GM19035 (cell line): Measurements from ENCODE around the gene SLC49A4.

Experiments used
- ATAC-seq: cut with Tn5 transposase; IDR thresholded peaks from one replicate; pipeline ENCODE4 v1.9.1; 2021; ENCODE audit not compliant: unreplicated experiment

Gene SLC49A4

GRCh38 chr3:122843604-122844003 is 48.7 kb downstream of the SLC49A4 start:
- ATAC-seq = no peak

- ATAC-seq = no peak
These were observed 62.1 kb downstream of the SLC49A4 start for GRCh38 chr3:122857019-122857418.

GRCh38 chr3:122858373-122858772 is 63.5 kb downstream of the SLC49A4 start:
- no peak for ATAC-seq

- ATAC-seq = no peak
These were observed 64.3 kb downstream of the SLC49A4 start for GRCh38 chr3:122859021-122859805.

GRCh38 chr3:122862381-122862780 is 67.5 kb downstream of the SLC49A4 start:
- ATAC-seq = no peak

GRCh38 chr3:122864498-122864897 is 69.6 kb downstream of the SLC49A4 start:
- ATAC-seq = no peak

GRCh38 chr3:122868322-122868721 is 73.5 kb downstream of the SLC49A4 start:
- ATAC-seq = no peak

- no peak for ATAC-seq
These were observed 79.1 kb downstream of the SLC49A4 start for GRCh38 chr3:122873741-122874515.

GRCh38 chr3:122875547-122876127 is 80.8 kb downstream of the SLC49A4 start:
- no peak for ATAC-seq

- no peak for ATAC-seq
These were observed 85.3 kb downstream of the SLC49A4 start for GRCh38 chr3:122880173-122880572.

- ATAC-seq = no peak
These were observed 85.8 kb downstream of the SLC49A4 start for GRCh38 chr3:122880624-122881023.

- no peak for ATAC-seq
These were observed 87.6 kb downstream of the SLC49A4 start for GRCh38 chr3:122882361-122882947.

- ATAC-seq = no peak
These were observed 91.4 kb downstream of the SLC49A4 start for GRCh38 chr3:122886251-122886650.

GRCh38 chr3:122886946-122887345 is 92.1 kb downstream of the SLC49A4 start:
- no peak for ATAC-seq

- peak; percentile 57 for ATAC-seq
These were observed 95.3 kb downstream of the SLC49A4 start for GRCh38 chr3:122890077-122890719.

- ATAC-seq = no peak
These were observed 95.9 kb downstream of the SLC49A4 start for GRCh38 chr3:122890720-122891220.

GRCh38 chr3:122892118-122892960 is 97.5 kb downstream of the SLC49A4 start:
- ATAC-seq = no peak

GRCh38 chr3:122893282-122893681 is 98.4 kb downstream of the SLC49A4 start:
- ATAC-seq = no peak

- ATAC-seq = no peak
These were observed 99.1 kb downstream of the SLC49A4 start for GRCh38 chr3:122893754-122894668.
